ENCODE data around the gene NOS3. TPM values are rescaled to one million over a fixed set of nuclear protein-coding genes. Genes with fewer than 3 reads are reported as not detected.

The NOS3 gene
- total and polyA plus RNA-seq, 2 donors (not counting 3 experiments of a cell fraction or from before 2014, with no cell fraction given): 82.8 to 95.1 TPM

DNA sequence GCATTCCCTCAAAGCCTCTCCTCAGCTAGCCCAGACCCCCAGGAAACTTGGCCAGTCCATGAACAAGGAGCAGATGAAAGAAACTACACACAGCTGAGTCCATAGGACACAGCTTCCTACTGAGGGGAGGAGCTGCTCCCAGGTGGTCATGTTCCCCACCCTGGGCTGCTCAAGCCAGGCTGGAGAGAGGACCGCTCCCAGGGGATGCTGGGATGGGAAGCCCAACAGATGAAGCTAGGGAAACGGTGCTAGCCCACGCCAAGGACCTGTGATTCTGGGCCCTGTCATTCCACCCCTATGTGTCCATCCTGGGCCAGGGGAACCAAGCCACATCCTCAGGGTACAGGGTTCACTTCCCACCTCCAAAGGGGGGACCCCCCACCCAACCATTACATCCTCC lies 31.7 kb upstream of the NOS3 start:
- H3K27ac ChIP-seq (ENCODE audit: insufficient read depth, low read depth, low read length): no peak overlapping the region
- H3K4me3 ChIP-seq (replicated peaks in 1 of 3; ENCODE audit: insufficient read depth in 1 of 3, low read depth in 1 of 3, low read length in 3 of 3): no peak overlapping the region
- no peaks in the 10 kb centered on the region for H3K4me1 ChIP-seq (ENCODE audit: control insufficient read depth, extremely low read depth, insufficient read depth, low read length)
- ChIA-PET POLR2A (no interaction called here), CTCF (interaction anchor here (0.6 to 5.5 kb wide), 6 partner anchors 10 to 211 kb away, joined by 3 to 97 read pairs (median 4); no protein-coding TSS in a partner anchor)
- no TSS peak for BruUV-seq (replicated peaks)
- H4K20me1 ChIP-seq (replicated peaks; ENCODE audit: control insufficient read depth, extremely low read depth, insufficient read depth, low read length): no peaks in the 10 kb centered on the region
- H2AFZ ChIP-seq (ENCODE audit: low read depth, low read length): no peak overlapping the region
- FAIRE-seq: no peak
- H3K9me3 ChIP-seq (replicated peaks; ENCODE audit: control insufficient read depth, insufficient read depth, low read length): no peaks in the 10 kb centered on the region
- dilution Hi-C loops (cut with MboI; ENCODE audit: extremely low pct_ligation_motif_present, low sequenced_read_pairs) (no loop called here), intact Hi-C loops (cut with micrococcal nuclease) (no loop called here)
- no peaks in the 10 kb centered on the region for H3K36me3 ChIP-seq (ENCODE audit: control insufficient read depth in 2 of 2, extremely low read depth in 1 of 2, insufficient read depth in 2 of 2, low read length in 2 of 2)
- no peak for DNase-seq (ENCODE audit: low read depth, low spot score)
- TF ChIP-seq JUN (IDR thresholded peaks at IDR 0.05; ENCODE audit: borderline replicate concordance, insufficient read depth, insufficient read length, low read depth) (no peak), FOS (IDR thresholded peaks at IDR 0.05; ENCODE audit: borderline replicate concordance, insufficient read depth, low read length) (no peak), GATA2 (IDR thresholded peaks at IDR 0.05; ENCODE audit: insufficient read depth, insufficient read length, low read depth, low read length) (no peak), EZH2 (IDR thresholded peaks at IDR 0.05; ENCODE audit: borderline replicate concordance, low read depth, low read length, severe bottlenecking) (no peak), MYC (IDR thresholded peaks at IDR 0.05; ENCODE audit: low read depth, low read length) (no peak), POLR2A (IDR thresholded peaks at IDR 0.05; ENCODE audit: low read depth, low read length) (no peak), POLR2AphosphoS5 (IDR thresholded peaks at IDR 0.05; ENCODE audit: insufficient read depth, low read depth, low read length) (no peak)
- TF ChIP-seq, protein P1, sequence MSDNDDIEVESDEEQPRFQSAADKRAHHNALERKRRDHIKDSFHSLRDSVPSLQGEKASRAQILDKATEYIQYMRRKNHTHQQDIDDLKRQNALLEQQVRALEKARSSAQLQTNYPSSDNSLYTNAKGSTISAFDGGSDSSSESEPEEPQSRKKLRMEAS (IDR thresholded peaks at IDR 0.05; ENCODE audit: insufficient read depth, insufficient read length): no peak
- TF ChIP-seq, protein P2, sequence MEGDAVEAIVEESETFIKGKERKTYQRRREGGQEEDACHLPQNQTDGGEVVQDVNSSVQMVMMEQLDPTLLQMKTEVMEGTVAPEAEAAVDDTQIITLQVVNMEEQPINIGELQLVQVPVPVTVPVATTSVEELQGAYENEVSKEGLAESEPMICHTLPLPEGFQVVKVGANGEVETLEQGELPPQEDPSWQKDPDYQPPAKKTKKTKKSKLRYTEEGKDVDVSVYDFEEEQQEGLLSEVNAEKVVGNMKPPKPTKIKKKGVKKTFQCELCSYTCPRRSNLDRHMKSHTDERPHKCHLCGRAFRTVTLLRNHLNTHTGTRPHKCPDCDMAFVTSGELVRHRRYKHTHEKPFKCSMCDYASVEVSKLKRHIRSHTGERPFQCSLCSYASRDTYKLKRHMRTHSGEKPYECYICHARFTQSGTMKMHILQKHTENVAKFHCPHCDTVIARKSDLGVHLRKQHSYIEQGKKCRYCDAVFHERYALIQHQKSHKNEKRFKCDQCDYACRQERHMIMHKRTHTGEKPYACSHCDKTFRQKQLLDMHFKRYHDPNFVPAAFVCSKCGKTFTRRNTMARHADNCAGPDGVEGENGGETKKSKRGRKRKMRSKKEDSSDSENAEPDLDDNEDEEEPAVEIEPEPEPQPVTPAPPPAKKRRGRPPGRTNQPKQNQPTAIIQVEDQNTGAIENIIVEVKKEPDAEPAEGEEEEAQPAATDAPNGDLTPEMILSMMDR (IDR thresholded peaks at IDR 0.05; ENCODE audit: extremely low read depth in 1 of 2, insufficient read depth in 1 of 2, low read depth in 1 of 2, low read length in 2 of 2): no peak
- H3K27me3 ChIP-seq (ENCODE audit: control insufficient read depth in 2 of 2, insufficient read depth in 2 of 2, low read length in 2 of 2): peaks cover 18 to 22% of the 10 kb centered on the region in 2 experiments
- no peaks in the 10 kb centered on the region for H3K79me2 ChIP-seq (ENCODE audit: control insufficient read depth, insufficient read depth, low read length)
- H3K4me2 ChIP-seq (ENCODE audit: insufficient read depth, low read length): no peak overlapping the region
- no peaks in the 10 kb centered on the region for H3K9me1 ChIP-seq (replicated peaks; ENCODE audit: control insufficient read depth, extremely low read depth, insufficient read depth, low read length)
- no peak overlapping the region for H3K9ac ChIP-seq (replicated peaks; ENCODE audit: extremely low read depth, insufficient read depth, low read length)
